HepG2 (cell line): Measurements from ENCODE around the gene IER5L. TPM values are rescaled to one million over a fixed set of nuclear protein-coding genes. Genes with fewer than 3 reads are reported as not detected.

Experiments
- ATAC-seq: fragments of 200-7000 bp; cut with Tn5 transposase; 3 replicates; pipeline ENCODE4 v1.9.1; 2020; ENCODE audit warnings: mild to moderate bottlenecking, moderate library complexity
- BruUV-seq: library from RNA; stranded (reverse); fragments of 400-500 nt; replicated peaks from 2 replicates; lab custom pipeline; 2021; lab: Mats Ljungman, UMichigan
- CTCF ChIA-PET: fragments of 300-600 bp; formaldehyde crosslinking; extraction: SDS; loops from one replicate; lab custom pipeline; 2021; ENCODE audit warnings: low total read pairs, inconsistent platforms, low intra/inter-chr PET ratio; lab: Yijun Ruan, JAX
- POLR2A ChIA-PET: fragments of 350-600 bp; sonication (Branson Sonifier 250); formaldehyde crosslinking; loops from one replicate; lab custom pipeline; 2020; ENCODE audit warnings: antibody characterized with exemption, inconsistent platforms; lab: Yijun Ruan, JAX
- DNase-seq: peaks from one replicate; pipeline ENCODE4 v3.0.0-alpha.2; 2015; ENCODE audit warnings: low spot score
- FAIRE-seq: peaks from 3 replicates; lab custom pipeline; 2011; peaks lifted over from hg19 to GRCh38; lab: Jason Lieb, UNC
- H2AFZ ChIP-seq: one replicate; pipeline ENCODE4 v1.6.1; 2011; ENCODE audit warnings: low read length, inconsistent platforms
- H3K27ac ChIP-seq: fragments of 300-600 bp; 3 replicates; pipeline ENCODE4 v1.8.0; 2011; ENCODE audit warnings: mixed run types, mild to moderate bottlenecking, mixed read lengths, low read length, inconsistent platforms; ENCODE audit not compliant: insufficient read depth; ENCODE audit errors: extremely low read length
- H3K27me3 ChIP-seq, 2 experiments: fragments of 200-600 bp in 1 of 2; 2 replicates in 1 of 2; 3 replicates in 1 of 2; pipeline versions ENCODE4 v1.6.0 to v1.8.0; 2011; ENCODE audit warnings: low read length in 2 of 2, mild to moderate bottlenecking in 2 of 2, moderate library complexity in 2 of 2, inconsistent platforms in 1 of 2; ENCODE audit not compliant: insufficient read depth in 2 of 2, control insufficient read depth in 1 of 2
- H3K36me3 ChIP-seq, 2 experiments: fragments of 200-600 bp in 1 of 2; replicated peaks in 1 of 2; 2 replicates in 1 of 2; 3 replicates in 1 of 2; pipeline versions ENCODE4 v1.5.1 to v1.8.0; 2011; ENCODE audit warnings: low read length in 2 of 2, inconsistent platforms in 1 of 2; ENCODE audit not compliant: insufficient read depth in 2 of 2, control insufficient read depth in 1 of 2
- H3K4me1 ChIP-seq: 2 replicates; pipeline ENCODE4 v1.5.1; 2012; ENCODE audit warnings: low read length, inconsistent platforms; ENCODE audit not compliant: insufficient read depth
- H3K4me2 ChIP-seq: 2 replicates; pipeline ENCODE4 v1.6.0; 2011; ENCODE audit warnings: low read depth, low read length, inconsistent platforms
- H3K4me3 ChIP-seq, 3 experiments: fragments of 200-600 bp in 1 of 3; sonication (generic), shearing (Covaris generic) in 1 of 3; replicated peaks in 1 of 3; 2 replicates each; pipeline ENCODE4 v1.5.1; 2011 to 2016; ENCODE audit warnings: low read length in 3 of 3, inconsistent platforms in 2 of 3, low read depth in 2 of 3, mild to moderate bottlenecking in 2 of 3, control low read depth in 1 of 3, mixed read lengths in 1 of 3; ENCODE audit not compliant: insufficient read depth in 1 of 3
- H3K79me2 ChIP-seq: one replicate; pipeline ENCODE4 v1.6.1; 2011; ENCODE audit warnings: low read length, inconsistent platforms; ENCODE audit not compliant: insufficient read depth
- H3K9ac ChIP-seq: 2 replicates; pipeline ENCODE4 v1.6.0; 2011; ENCODE audit warnings: mild to moderate bottlenecking, low read depth, low read length, inconsistent platforms; ENCODE audit not compliant: insufficient read depth
- H3K9me3 ChIP-seq: 2 replicates; pipeline ENCODE4 v1.5.1; 2012; ENCODE audit warnings: mild to moderate bottlenecking, low read length
- H4K20me1 ChIP-seq: 2 replicates; pipeline ENCODE4 v1.6.0; 2011; ENCODE audit warnings: inconsistent platforms, mild to moderate bottlenecking, low read length, moderate library complexity; ENCODE audit not compliant: insufficient read depth
- ATF7 ChIP-seq, 2 experiments: fragments of 450-650 bp in 1 of 2; sonication (generic) in 1 of 2; formaldehyde crosslinking in 1 of 2; IDR thresholded peaks; 2 replicates each; pipeline versions ENCODE4 v1.4.0 to v1.6.1; 2016 to 2020; ENCODE audit warnings: antibody characterized with exemption in 1 of 2, mild to moderate bottlenecking in 1 of 2, missing genetic modification reagents in 1 of 2
- CEBPB ChIP-seq: IDR thresholded peaks from 2 replicates; pipeline ENCODE4 v1.6.1; 2011; ENCODE audit warnings: low read depth, low read length, improper control_type of control experiment, borderline replicate concordance
- HDAC1 ChIP-seq: sonication (generic); formaldehyde crosslinking; IDR thresholded peaks from 2 replicates; pipeline ENCODE4 v1.5.1; 2020; ENCODE audit warnings: mild to moderate bottlenecking, missing genetic modification reagents
- PATZ1 ChIP-seq: sonication (generic); formaldehyde crosslinking; IDR thresholded peaks from 2 replicates; pipeline ENCODE4 v1.4.0; 2020; ENCODE audit warnings: missing genetic modification reagents
- RXRA ChIP-seq: sonication (generic); formaldehyde crosslinking; IDR thresholded peaks from 2 replicates; pipeline ENCODE4 v1.5.1; 2020; ENCODE audit warnings: missing genetic modification reagents
- SP1 ChIP-seq, 2 experiments: fragments of 450-650 bp in 1 of 2; sonication (generic) in 1 of 2; formaldehyde crosslinking in 1 of 2; IDR thresholded peaks; 2 replicates each; pipeline versions ENCODE4 v1.4.0 to v1.6.1; 2016 to 2020; ENCODE audit warnings: missing genetic modification reagents in 1 of 2
- TCF7 ChIP-seq: sonication (generic); IDR thresholded peaks from 2 replicates; pipeline ENCODE4 v1.6.1; 2016; ENCODE audit warnings: antibody characterized with exemption, low read depth
- UBTF ChIP-seq: sonication (generic); formaldehyde crosslinking; IDR thresholded peaks from 2 replicates; pipeline ENCODE4 v1.4.0; 2020; ENCODE audit warnings: mild to moderate bottlenecking, missing genetic modification reagents
- ZFP91 ChIP-seq: sonication (generic); formaldehyde crosslinking; IDR thresholded peaks from 2 replicates; pipeline ENCODE4 v1.9.0; 2022; ENCODE audit warnings: missing genetic modification reagents, mild to moderate bottlenecking, borderline replicate concordance
- ZMYM3 ChIP-seq: sonication (generic); formaldehyde crosslinking; IDR thresholded peaks from 2 replicates; pipeline ENCODE4 v1.5.1; 2020; ENCODE audit warnings: mild to moderate bottlenecking, missing genetic modification reagents
- ZNF12 ChIP-seq: sonication (generic); formaldehyde crosslinking; IDR thresholded peaks from 2 replicates; pipeline ENCODE4 v1.5.0; 2020; ENCODE audit warnings: missing genetic modification reagents
- ZNF329 ChIP-seq: sonication (generic); formaldehyde crosslinking; IDR thresholded peaks from 2 replicates; pipeline ENCODE4 v1.9.0; 2021; ENCODE audit warnings: low read depth, mild to moderate bottlenecking, missing genetic modification reagents
- ZSCAN20 ChIP-seq: sonication (generic); formaldehyde crosslinking; IDR thresholded peaks from 2 replicates; pipeline ENCODE4 v1.4.0; 2020; ENCODE audit warnings: missing genetic modification reagents, mild to moderate bottlenecking, borderline replicate concordance
- WGBS: methylation state at CpG from one replicate; pipeline ENCODE4 v1.1.6; 2017; ENCODE audit warnings: low lambda C conversion rate; 5-methylcytosine and 5-hydroxymethylcytosine counted together
- in situ Hi-C: cut with HindIII; loops from 2 replicates; pipeline ENCODE4 v1.10.0; 2017; ENCODE audit warnings: low pct_unique_long_range_greater_than_20kb; ENCODE audit not compliant: extremely low pct_ligation_motif_present
- intact Hi-C: fragments of 100-400 bp; cut with micrococcal nuclease; formaldehyde crosslinking; loops from one replicate; pipeline ENCODE4 v1.10.0; 2022; ENCODE audit not compliant: unreplicated experiment
- polyA plus RNA-seq, 8 experiments: library from polyadenylated mRNA; depleted of rRNA in 3 of 8; stranded (reverse) in 7 of 8; unstranded in 1 of 8; fragments of >200 nt; fragmentation: Illumina TruSeq in 4 of 8; extraction: Trizol in 4 of 8; gene quantifications; 2 replicates each; pipeline versions ENCODE4 v1.2.1 to v1.2.3, GENCODE V29; 2011 to 2016; ENCODE audit warnings: low read depth in 4 of 8, missing spikeins in 1 of 8, mixed read lengths in 1 of 8; ENCODE audit not compliant: insufficient read depth in 1 of 8
- total RNA-seq, 5 experiments: library from RNA; depleted of rRNA; stranded (reverse); fragments of >200 nt; fragmentation: Illumina TruSeq; extraction: Trizol; gene quantifications; 2 replicates each; pipeline ENCODE4 v1.2.3, GENCODE V29; 2016; ENCODE audit warnings: low read depth in 1 of 5

IER5L gene
- total and polyA plus RNA-seq, 2 of the 13 experiments (the other 11 are each of a cell fraction or from before 2014, with no cell fraction given): 1.8 to 3.3 TPM

- TF ChIP-seq ZSCAN20 (no peak), HDAC1 (peak; percentile 33; the same call in 1 of the 2 replicates), ZNF329 (CRISPR knock-in tag) (peak; percentile 83; the same call in 1 of the 2 replicates), PATZ1 (CRISPR knock-in tag) (peak; percentile 18; the same call in 1 of the 2 replicates), ZNF12 (CRISPR knock-in tag) (peak; percentile 41; the same call in 1 of the 2 replicates), ATF7 (IDR thresholded peaks at IDR 0.05) (0 out of 2 replicates have a peak, but pooled peaks have one; percentile 20), ATF7 (CRISPR knock-in tag; IDR thresholded peaks at IDR 0.05) (no peak), TCF7 (0 out of 2 replicates have a peak, but pooled peaks have one; percentile 20), ZMYM3 (CRISPR knock-in tag) (peak; percentile 45; the same call in 1 of the 2 replicates)
These were observed 13.7 kb downstream of the IER5L start (continued) for GRCh38 chr9:129164246-129164930.

GRCh38 chr9:129163753-129164152 lies 14.3 kb downstream of the IER5L start:
- H3K9me3 ChIP-seq: no peaks in the 10 kb centered on the region
- BruUV-seq: no TSS peak
- H3K9ac ChIP-seq: peak overlapping the region; percentile 36
- no peaks in the 10 kb centered on the region for H3K79me2 ChIP-seq
- H3K4me1 ChIP-seq: peaks cover 81% of the 10 kb centered on the region
- no peaks in the 10 kb centered on the region for H3K27me3 ChIP-seq
- intact Hi-C loops (no loop called here), in situ Hi-C loops (no loop called here)
- H3K4me3 ChIP-seq: peak overlapping the region in 1 of 3 experiments; percentile 20; a peak in 1 of 6 replicates
- no peak overlapping the region for H2AFZ ChIP-seq
- WGBS: 34% methylated on average over 7 of the region's 10 CpGs
- H4K20me1 ChIP-seq: no peaks in the 10 kb centered on the region
- peak; percentile 11; the same call in 2 of the 3 replicates for ATAC-seq
- H3K4me2 ChIP-seq: peak overlapping the region; percentile 54
- no peak for FAIRE-seq
- no peak overlapping the region for H3K27ac ChIP-seq
- POLR2A ChIA-PET: interaction anchor here (1.1 to 2.8 kb wide), 4 partner anchors 9 to 24 kb away, joined by 3 to 14 read pairs (median 11); partner anchors contain the start of gene IER5L
- CTCF ChIA-PET: no interaction called here
- H3K36me3 ChIP-seq: no peaks in the 10 kb centered on the region
- DNase-seq: no peak
- TF ChIP-seq ZFP91 (0 out of 2 replicates have a peak, but pooled peaks have one; percentile 44), RXRA (CRISPR knock-in tag) (peak; percentile 15; the same call in 1 of the 2 replicates), UBTF (0 out of 2 replicates have a peak, but pooled peaks have one; percentile 24), CEBPB (no peak), SP1 (IDR thresholded peaks at IDR 0.05) (no peak), SP1 (CRISPR knock-in tag; IDR thresholded peaks at IDR 0.05) (no peak)
